NT2/D1 (cell line): ENCODE results near the gene CTSH.

Experiments used
- SUZ12 ChIP-seq: IDR thresholded peaks from 2 replicates; pipeline ENCODE4 v1.6.1; 2011; ENCODE audit not compliant: insufficient read length, insufficient read depth; ENCODE audit errors: extremely low read depth
- YY1 ChIP-seq: IDR thresholded peaks from 2 replicates; pipeline ENCODE4 v1.6.1; 2011; ENCODE audit not compliant: insufficient read length, insufficient read depth
- ZNF274 ChIP-seq: IDR thresholded peaks from 2 replicates; pipeline ENCODE4 v1.6.1; 2011; ENCODE audit warnings: mild to moderate bottlenecking, low read depth, low read length

GRCh38 chr15:78917888-78918287 lies 27.0 kb downstream of the CTSH start:
- TF ChIP-seq ZNF274 = no peak
- no peak for TF ChIP-seq YY1
- no peak for TF ChIP-seq SUZ12
